ENCODE results near the gene OPN4. TPM values are rescaled to one million over a fixed set of nuclear protein-coding genes. Genes with fewer than 3 reads are reported as not detected.

OPN4 gene
- total and polyA plus RNA-seq, 9 of the 15 experiments (the other 6 are each of a cell fraction or from before 2014, with no cell fraction given) = not detected

DNA sequence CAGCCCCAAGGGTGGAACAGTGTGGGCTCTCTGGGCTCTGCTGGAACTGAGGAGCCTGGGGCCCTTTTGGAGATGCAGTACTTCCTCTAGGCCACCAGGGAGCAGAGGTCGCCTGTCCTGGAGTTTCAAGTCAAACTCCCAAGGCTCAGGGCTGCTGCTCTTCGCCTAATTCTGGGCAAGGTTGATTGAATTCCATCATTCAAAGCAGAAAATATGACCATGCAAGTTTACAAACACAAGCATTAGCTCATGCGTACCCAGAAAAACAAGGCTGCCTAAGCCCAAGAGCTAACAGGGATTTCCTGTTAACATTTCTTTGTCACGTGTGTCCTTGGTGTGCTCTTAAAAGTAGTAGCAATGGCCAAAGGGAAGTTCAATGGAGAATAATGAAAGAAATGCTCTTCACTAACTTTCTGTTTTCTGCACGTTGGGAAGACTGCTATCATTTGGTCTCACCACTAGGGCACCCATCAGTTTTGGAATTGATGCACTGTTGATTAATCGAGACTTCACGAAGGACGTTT is 34.1 kb downstream of the OPN4 start (continued):
- TF ChIP-seq, protein P1, sequence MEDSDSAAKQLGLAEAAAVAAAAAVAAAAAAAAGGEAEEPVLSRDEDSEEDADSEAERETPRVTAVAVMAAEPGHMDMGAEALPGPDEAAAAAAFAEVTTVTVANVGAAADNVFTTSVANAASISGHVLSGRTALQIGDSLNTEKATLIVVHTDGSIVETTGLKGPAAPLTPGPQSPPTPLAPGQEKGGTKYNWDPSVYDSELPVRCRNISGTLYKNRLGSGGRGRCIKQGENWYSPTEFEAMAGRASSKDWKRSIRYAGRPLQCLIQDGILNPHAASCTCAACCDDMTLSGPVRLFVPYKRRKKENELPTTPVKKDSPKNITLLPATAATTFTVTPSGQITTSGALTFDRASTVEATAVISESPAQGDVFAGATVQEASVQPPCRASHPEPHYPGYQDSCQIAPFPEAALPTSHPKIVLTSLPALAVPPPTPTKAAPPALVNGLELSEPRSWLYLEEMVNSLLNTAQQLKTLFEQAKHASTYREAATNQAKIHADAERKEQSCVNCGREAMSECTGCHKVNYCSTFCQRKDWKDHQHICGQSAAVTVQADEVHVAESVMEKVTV (CRISPR knock-in tag; IDR thresholded peaks at IDR 0.05) = peak; percentile 45; the same call in 1 of the 2 replicates
- TF ChIP-seq ZNF699 (CRISPR knock-in tag; IDR thresholded peaks at IDR 0.05; ENCODE audit: insufficient replicate concordance) = no peak
- TF ChIP-seq TEAD1 (CRISPR knock-in tag; IDR thresholded peaks at IDR 0.05) = peak in 1 of 2 experiments; percentile 21; a peak in 1 of 4 replicates
- TF ChIP-seq, protein P2, sequence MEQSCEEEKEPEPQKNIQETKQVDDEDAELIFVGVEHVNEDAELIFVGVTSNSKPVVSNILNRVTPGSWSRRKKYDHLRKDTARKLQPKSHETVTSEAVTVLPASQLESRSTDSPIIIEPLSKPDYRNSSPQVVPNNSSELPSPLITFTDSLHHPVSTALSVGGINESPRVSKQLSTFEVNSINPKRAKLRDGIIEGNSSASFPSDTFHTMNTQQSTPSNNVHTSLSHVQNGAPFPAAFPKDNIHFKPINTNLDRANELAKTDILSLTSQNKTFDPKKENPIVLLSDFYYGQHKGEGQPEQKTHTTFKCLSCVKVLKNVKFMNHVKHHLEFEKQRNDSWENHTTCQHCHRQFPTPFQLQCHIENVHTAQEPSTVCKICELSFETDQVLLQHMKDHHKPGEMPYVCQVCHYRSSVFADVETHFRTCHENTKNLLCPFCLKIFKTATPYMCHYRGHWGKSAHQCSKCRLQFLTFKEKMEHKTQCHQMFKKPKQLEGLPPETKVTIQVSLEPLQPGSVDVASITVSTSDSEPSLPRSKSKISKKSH (CRISPR knock-in tag; IDR thresholded peaks at IDR 0.05) = no peak
- TF ChIP-seq STAG1 (CRISPR knock-in tag; IDR thresholded peaks at IDR 0.05; ENCODE audit: borderline replicate concordance) = peak; percentile 84; the same call in 1 of the 2 replicates
- peak; percentile 70; the same call in 1 of the 2 replicates for TF ChIP-seq SMC3 (conservative IDR thresholded peaks at IDR 0.05; ENCODE audit: insufficient read depth, low read depth, low read length)

DNA sequence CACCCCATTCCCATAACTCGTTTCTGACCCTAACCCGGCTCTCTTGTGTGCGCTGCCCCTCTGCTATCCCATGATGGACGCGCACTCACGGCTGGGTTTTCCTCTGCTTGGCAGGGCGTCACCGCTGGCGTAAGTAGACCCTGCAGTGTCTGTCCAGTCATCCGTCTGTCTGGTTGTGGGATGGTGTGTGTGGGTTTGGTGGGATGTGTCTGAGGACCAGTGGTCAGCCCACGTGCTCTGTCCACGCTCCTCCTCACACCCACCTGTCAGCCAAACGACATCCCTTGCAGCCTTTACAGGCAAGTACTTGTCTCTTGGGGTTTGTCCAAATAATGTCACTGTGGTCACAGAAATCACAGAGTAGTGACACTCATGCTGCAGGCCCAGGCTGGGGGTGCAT is 34.8 kb downstream of the OPN4 start:
- no peaks in the 10 kb centered on the region for H4K20me1 ChIP-seq (replicated peaks; ENCODE audit: control insufficient read depth, insufficient read depth, low read length)
- no peak for ATAC-seq
- intact Hi-C loops (cut with micrococcal nuclease) = loop anchor here (2.0 kb wide), 1 partner anchor 210 kb away; no protein-coding TSS in a partner anchor
- TF ChIP-seq ZKSCAN8 (CRISPR knock-in tag; IDR thresholded peaks at IDR 0.05) (no peak), CBX5 (IDR thresholded peaks at IDR 0.05; ENCODE audit: borderline replicate concordance, low read depth) (no peak), OTX1 (CRISPR knock-in tag; IDR thresholded peaks at IDR 0.05) (no peak), ZNF12 (CRISPR knock-in tag; IDR thresholded peaks at IDR 0.05) (no peak), U2AF2 (optimal IDR thresholded peaks at IDR 0.05; ENCODE audit: low read depth, low read length) (no peak), TCF7L2 (IDR thresholded peaks at IDR 0.05; ENCODE audit: low read depth, low read length) (no peak), ZNF79 (CRISPR knock-in tag; IDR thresholded peaks at IDR 0.05; ENCODE audit: low read depth) (no peak), HDAC8 (tag; IDR thresholded peaks at IDR 0.05) (no peak), EZH2 (IDR thresholded peaks at IDR 0.05; ENCODE audit: borderline replicate concordance, low read depth, low read length) (no peak), ZNF707 (CRISPR knock-in tag; conservative IDR thresholded peaks at IDR 0.05) (no peak), NFIC (IDR thresholded peaks at IDR 0.05) (no peak), ZNF165 (CRISPR knock-in tag; IDR thresholded peaks at IDR 0.05; ENCODE audit: borderline replicate concordance) (no peak), SP2 (IDR thresholded peaks at IDR 0.05; ENCODE audit: extremely low read depth, low read depth, low read length, poor library complexity, severe bottlenecking) (no peak)

More for the DNA sequence above, 34.8 kb downstream of the OPN4 start:
- no peak for FAIRE-seq
- no peaks in the 10 kb centered on the region for H3K79me2 ChIP-seq (ENCODE audit: control insufficient read depth, insufficient read depth, low read length)
- no peaks in the 10 kb centered on the region for H3K9me1 ChIP-seq (ENCODE audit: control insufficient read depth, insufficient read depth, low read length)
- H3K4me3 ChIP-seq = no peak overlapping the region
- 51% methylated on average over 12 of the region's 13 CpGs for WGBS (ENCODE audit: insufficient coverage, low coverage, missing lambda C conversion rate)
- H3K9me3 ChIP-seq (replicated peaks; ENCODE audit: control insufficient read depth, insufficient read depth, low read depth, low read length) = no peaks in the 10 kb centered on the region
- peaks cover 0 to 17% of the 10 kb centered on the region in 2 experiments; a peak in 2 of 5 replicates for H3K4me1 ChIP-seq (replicated peaks in 1 of 2; ENCODE audit: control insufficient read depth in 2 of 2, insufficient read depth in 2 of 2, low read length in 2 of 2)
- no TSS peak for BruUV-seq (replicated peaks)
- CTCF ChIA-PET (ENCODE audit: low intra/inter-chr PET ratio) = interaction anchor here (1.2 to 1.3 kb wide), 2 partner anchors 210 to 249 kb away, joined by 3 to 6 read pairs; no protein-coding TSS in a partner anchor
- in situ Hi-C loops (cut with MboI) = no loop called here
- DNase-seq (ENCODE audit: extremely low read depth in 1 of 4, low spot score in 3 of 4) = no peak
- H3K9ac ChIP-seq (ENCODE audit: insufficient read depth in 1 of 2, low read depth in 2 of 2, low read length in 2 of 2) = no peak overlapping the region
- H3K4me2 ChIP-seq (ENCODE audit: insufficient read depth, low read length) = no peak overlapping the region
- H3K27ac ChIP-seq (ENCODE audit: extremely low read depth, low read depth, low read length) = no peak overlapping the region
- POLR2A ChIA-PET = interaction anchor here (0.6 kb wide), 1 partner anchor 14 kb away, joined by 3 read pairs; no protein-coding TSS in a partner anchor
- H3K27me3 ChIP-seq (ENCODE audit: control insufficient read depth in 2 of 2, insufficient read depth in 2 of 2, low read length in 2 of 2) = peaks cover 7 to 29% of the 10 kb centered on the region in 2 experiments; a peak in 4 of 5 replicates
- H3K36me3 ChIP-seq (ENCODE audit: control insufficient read depth, insufficient read depth, low read length) = no peaks in the 10 kb centered on the region
- no peak overlapping the region for H2AFZ ChIP-seq (ENCODE audit: low read depth, low read length)
